Activated naive CD8-positive, alpha-beta T cell treated with anti-CD3 and anti-CD28 coated beads, Interleukin-2, amount 10 ng/mL, durations not matched to agents 7 days and 5 days (primary cell): ENCODE data around the gene TNIK. TPM values are rescaled to one million over a fixed set of nuclear protein-coding genes. Genes with fewer than 3 reads are reported as not detected.
A peak's percentile ranks its signal among the peaks of the same experiment; 100 is the strongest.
"Not testable (repeated sequence)": the region's sequence is repeated elsewhere in the genome, so short reads cannot be mapped to it uniquely, and the experiment has no call there.

Experiments
- ATAC-seq: fragments of 150-1000 bp; cut with Tn5 transposase; one replicate; pipeline ENCODE4 v1.10.0; 2021; ENCODE audit warnings: low read depth, moderate library complexity
- POLR2A ChIA-PET: fragments of 350-600 bp; sonication (Branson Sonifier 250); formaldehyde crosslinking; loops from one replicate; lab custom pipeline; 2021; ENCODE audit warnings: antibody characterized with exemption; lab: Charles Lee
- DNase-seq: peaks from one replicate; pipeline ENCODE4 v3.0.0; 2021
- H3K27ac Mint-ChIP-seq: one replicate; pipeline ENCODE4 v1.8.0; 2022; ENCODE audit warnings: mild to moderate bottlenecking, mixed read lengths
- H3K27me3 Mint-ChIP-seq: one replicate; pipeline ENCODE4 v1.8.0; 2022; ENCODE audit warnings: mild to moderate bottlenecking, moderate library complexity, mixed read lengths
- H3K36me3 Mint-ChIP-seq: one replicate; pipeline ENCODE4 v1.8.0; 2021; ENCODE audit warnings: mild to moderate bottlenecking, mixed read lengths
- H3K4me1 Mint-ChIP-seq: one replicate; pipeline ENCODE4 v1.8.0; 2021; ENCODE audit warnings: mixed read lengths
- H3K4me3 Mint-ChIP-seq: one replicate; pipeline ENCODE4 v1.8.0; 2022; ENCODE audit warnings: mild to moderate bottlenecking, moderate library complexity, mixed read lengths
- H3K9me3 Mint-ChIP-seq: one replicate; pipeline ENCODE4 v1.8.0; 2021; ENCODE audit warnings: mixed read lengths
- total RNA-seq, 2 experiments: library from RNA; stranded (reverse); gene quantifications; one replicate each; pipeline ENCODE4 v1.2.3, GENCODE V29; 2021

Gene TNIK
- total RNA-seq, 2 experiments from 2014 or later = 47.6 to 52.7 TPM

- H3K9me3 Mint-ChIP-seq = no peaks in the 10 kb centered on the region
- H3K27ac Mint-ChIP-seq = no peak overlapping the region
- peaks cover 16% of the 10 kb centered on the region for H3K36me3 Mint-ChIP-seq
- H3K4me1 Mint-ChIP-seq = peaks cover 29% of the 10 kb centered on the region
- POLR2A ChIA-PET = interaction anchor here (0.6 to 1.6 kb wide), 2 partner anchors 21 to 41 kb away, joined by 3 to 4 read pairs; no protein-coding TSS in a partner anchor
- no peak for DNase-seq
- ATAC-seq = peak; percentile 66
- H3K4me3 Mint-ChIP-seq = no peak overlapping the region
- H3K27me3 Mint-ChIP-seq = no peaks in the 10 kb centered on the region
Measured at GRCh38 chr3:171248426-171249111, 211.6 kb downstream of the TNIK start.

GRCh38 chr3:171245796-171246765 lies 214.1 kb downstream of the TNIK start:
- no peaks in the 10 kb centered on the region for H3K9me3 Mint-ChIP-seq
- ATAC-seq (peak; percentile 40), DNase-seq (no peak)
- H3K36me3 Mint-ChIP-seq = peaks cover 6% of the 10 kb centered on the region
- POLR2A ChIA-PET = interaction anchor here (1.5 kb wide), 1 partner anchor 9 kb away, joined by 4 read pairs; no protein-coding TSS in a partner anchor
- H3K4me1 Mint-ChIP-seq = peaks cover 14% of the 10 kb centered on the region
- no peak overlapping the region for H3K4me3 Mint-ChIP-seq
- no peak overlapping the region for H3K27ac Mint-ChIP-seq
- no peaks in the 10 kb centered on the region for H3K27me3 Mint-ChIP-seq

GRCh38 chr3:171242951-171243350 lies 217.3 kb downstream of the TNIK start:
- Mint-ChIP-seq H3K4me1 (no peaks in the 10 kb centered on the region), H3K36me3 (peaks cover 2% of the 10 kb centered on the region), H3K27me3 (no peaks in the 10 kb centered on the region), H3K27ac (no peak overlapping the region), H3K9me3 (no peaks in the 10 kb centered on the region), H3K4me3 (no peak overlapping the region)
- DNase-seq (no peak), ATAC-seq (no peak)
- POLR2A ChIA-PET = no interaction called here

DNA sequence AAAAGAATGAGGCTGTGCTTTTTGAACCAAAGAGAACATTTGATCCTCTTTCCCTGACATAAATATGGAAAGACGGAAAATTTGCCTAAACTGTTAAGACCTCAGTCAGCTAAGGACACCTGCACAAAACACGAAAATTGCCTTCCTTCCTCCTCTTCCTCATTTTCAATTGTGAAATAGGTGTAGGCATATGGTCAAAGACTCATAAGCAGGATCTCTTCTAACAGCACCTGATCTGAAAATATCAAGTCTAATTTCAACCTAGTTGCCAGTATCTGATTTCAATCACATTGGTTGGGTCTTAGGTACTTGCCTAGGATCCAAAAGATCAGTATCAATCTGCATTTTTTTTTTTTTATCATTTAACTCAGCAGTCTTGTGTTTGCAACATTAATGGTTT lies 218.0 kb downstream of the TNIK start:
- Mint-ChIP-seq H3K27ac (no peak overlapping the region), H3K4me3 (no peak overlapping the region), H3K4me1 (no peaks in the 10 kb centered on the region), H3K36me3 (peaks cover 2% of the 10 kb centered on the region), H3K9me3 (no peaks in the 10 kb centered on the region), H3K27me3 (no peaks in the 10 kb centered on the region)
- POLR2A ChIA-PET = no interaction called here
- DNase-seq (no peak), ATAC-seq (no peak)

- H3K27ac Mint-ChIP-seq, H3K4me3 Mint-ChIP-seq, H3K4me1 Mint-ChIP-seq, H3K9me3 Mint-ChIP-seq, ATAC-seq, POLR2A ChIA-PET, H3K36me3 Mint-ChIP-seq, DNase-seq, H3K27me3 Mint-ChIP-seq: not testable (repeated sequence)
Measured at GRCh38 chr3:171241655-171242054, 218.6 kb downstream of the TNIK start.

- H3K27ac Mint-ChIP-seq = no peak overlapping the region
- no peak overlapping the region for H3K4me3 Mint-ChIP-seq
- H3K27me3 Mint-ChIP-seq = no peaks in the 10 kb centered on the region
- H3K4me1 Mint-ChIP-seq = no peaks in the 10 kb centered on the region
- DNase-seq (no peak), ATAC-seq (no peak)
- no peaks in the 10 kb centered on the region for H3K9me3 Mint-ChIP-seq
- H3K36me3 Mint-ChIP-seq = peaks cover 7% of the 10 kb centered on the region
- POLR2A ChIA-PET = no interaction called here
Measured at GRCh38 chr3:171240504-171240835, 219.7 kb downstream of the TNIK start.

DNA sequence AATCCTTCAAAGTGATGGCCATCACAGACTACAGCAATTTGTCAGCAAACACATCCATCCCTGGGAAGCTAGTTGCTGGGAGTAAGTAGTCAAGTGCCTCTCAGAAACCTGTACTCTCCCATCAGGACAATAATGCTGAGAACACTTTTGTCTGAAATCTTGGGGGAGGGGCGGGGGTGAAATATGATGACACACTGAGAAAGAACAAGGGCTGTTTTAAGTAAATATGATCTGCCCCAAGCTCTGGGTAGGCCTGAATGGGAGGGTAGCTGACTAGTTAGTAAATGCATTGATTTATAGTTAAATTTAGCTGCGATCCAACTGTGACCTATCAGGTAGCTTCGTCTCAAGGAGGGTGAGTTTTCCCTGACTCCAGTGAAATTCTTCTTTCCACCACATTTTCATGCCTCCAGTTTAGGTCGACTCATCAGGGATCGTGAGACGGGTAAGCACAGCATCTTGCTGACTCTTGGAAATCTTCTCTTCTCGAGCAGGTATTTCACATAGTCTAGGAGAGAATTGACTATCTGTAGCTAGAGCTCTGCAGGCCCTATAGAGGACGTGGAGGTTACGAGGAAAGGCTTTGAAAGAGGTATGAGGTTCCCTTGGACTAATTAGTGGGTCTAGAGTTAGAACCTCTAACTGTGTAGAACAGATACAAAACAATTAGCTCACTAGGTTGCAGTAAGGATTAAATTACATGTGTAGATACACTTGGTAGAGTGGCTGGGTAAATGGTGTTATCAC lies 220.3 kb downstream of the TNIK start:
- no peak overlapping the region for H3K4me3 Mint-ChIP-seq
- peaks cover 2% of the 10 kb centered on the region for H3K4me1 Mint-ChIP-seq
- H3K27me3 Mint-ChIP-seq = no peaks in the 10 kb centered on the region
- H3K9me3 Mint-ChIP-seq = no peaks in the 10 kb centered on the region
- no peak overlapping the region for H3K27ac Mint-ChIP-seq
- POLR2A ChIA-PET = no interaction called here
- H3K36me3 Mint-ChIP-seq = peaks cover 10% of the 10 kb centered on the region
- ATAC-seq (no peak), DNase-seq (no peak)

DNA sequence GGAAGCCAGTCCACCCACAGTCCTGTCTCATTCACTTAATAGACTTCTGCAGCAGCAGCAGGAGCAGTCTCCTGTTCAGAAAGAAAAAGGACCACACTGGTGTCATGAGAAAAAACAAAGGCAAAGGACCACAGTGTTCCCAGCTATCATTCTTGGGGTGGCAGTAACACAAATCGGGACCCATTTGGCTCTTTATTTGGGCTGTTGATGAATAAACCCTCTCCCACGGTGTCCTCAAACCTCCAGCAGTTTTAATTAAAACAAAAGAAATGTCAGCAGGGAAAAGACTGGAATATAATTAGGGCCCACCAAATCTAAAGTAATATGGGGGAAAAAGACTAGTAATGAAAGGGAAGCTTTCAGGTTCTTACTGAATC lies 223.2 kb downstream of the TNIK start:
- POLR2A ChIA-PET = no interaction called here
- H3K36me3 Mint-ChIP-seq = peaks cover 21% of the 10 kb centered on the region
- peaks cover 3% of the 10 kb centered on the region for H3K9me3 Mint-ChIP-seq
- ATAC-seq (no peak), DNase-seq (no peak)
- no peak overlapping the region for H3K4me3 Mint-ChIP-seq
- H3K27ac Mint-ChIP-seq = no peak overlapping the region
- H3K27me3 Mint-ChIP-seq = no peaks in the 10 kb centered on the region
- peaks cover 15% of the 10 kb centered on the region for H3K4me1 Mint-ChIP-seq

- H3K27ac Mint-ChIP-seq = no peak overlapping the region
- DNase-seq (no peak), ATAC-seq (no peak)
- no peaks in the 10 kb centered on the region for H3K27me3 Mint-ChIP-seq
- H3K4me1 Mint-ChIP-seq = peaks cover 16% of the 10 kb centered on the region
- H3K9me3 Mint-ChIP-seq = peaks cover 3% of the 10 kb centered on the region
- POLR2A ChIA-PET = no interaction called here
- no peak overlapping the region for H3K4me3 Mint-ChIP-seq
- H3K36me3 Mint-ChIP-seq = peaks cover 19% of the 10 kb centered on the region
Measured at GRCh38 chr3:171236265-171237008, 223.8 kb downstream of the TNIK start.

GRCh38 chr3:171234298-171235010 lies 225.8 kb downstream of the TNIK start:
- H3K4me1 Mint-ChIP-seq = peaks cover 25% of the 10 kb centered on the region
- POLR2A ChIA-PET = no interaction called here
- H3K36me3 Mint-ChIP-seq = peaks cover 19% of the 10 kb centered on the region
- H3K27ac Mint-ChIP-seq = no peak overlapping the region
- DNase-seq (no peak), ATAC-seq (no peak)
- H3K4me3 Mint-ChIP-seq = no peak overlapping the region
- no peaks in the 10 kb centered on the region for H3K27me3 Mint-ChIP-seq
- peaks cover 3% of the 10 kb centered on the region for H3K9me3 Mint-ChIP-seq

- H3K9me3 Mint-ChIP-seq = peaks cover 5% of the 10 kb centered on the region
- H3K36me3 Mint-ChIP-seq = peaks cover 28% of the 10 kb centered on the region
- DNase-seq = no peak
- peaks cover 30% of the 10 kb centered on the region for H3K4me1 Mint-ChIP-seq
- no peak for ATAC-seq
- no peaks in the 10 kb centered on the region for H3K27me3 Mint-ChIP-seq
- H3K4me3 Mint-ChIP-seq = no peak overlapping the region
- POLR2A ChIA-PET = no interaction called here
- no peak overlapping the region for H3K27ac Mint-ChIP-seq
Measured at GRCh38 chr3:171231361-171231760, 228.8 kb downstream of the TNIK start.

DNA sequence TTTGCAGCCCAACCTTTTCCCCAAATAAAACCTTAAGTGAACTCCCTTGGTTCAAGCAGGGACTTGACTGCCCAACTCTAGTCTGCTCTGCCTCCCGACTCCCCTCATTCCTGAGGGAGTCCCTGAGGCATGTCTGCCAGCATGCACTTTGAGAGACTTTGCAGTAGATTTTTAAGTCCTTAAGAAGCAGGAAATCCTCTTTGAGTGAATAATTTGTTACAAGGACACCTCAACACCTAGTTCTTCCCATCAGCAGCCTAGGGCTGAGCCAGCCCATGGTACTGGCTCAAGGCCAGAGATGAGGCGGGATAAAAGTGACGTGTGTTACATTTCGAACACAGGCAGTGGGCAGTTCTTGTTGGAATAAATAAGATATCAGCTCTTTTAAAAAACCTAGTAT lies 229.3 kb downstream of the TNIK start:
- ATAC-seq (no peak), DNase-seq (no peak)
- peak overlapping the region; percentile 35 for H3K27ac Mint-ChIP-seq
- no peak overlapping the region for H3K4me3 Mint-ChIP-seq
- H3K4me1 Mint-ChIP-seq = peaks cover 30% of the 10 kb centered on the region
- POLR2A ChIA-PET = no interaction called here
- no peaks in the 10 kb centered on the region for H3K27me3 Mint-ChIP-seq
- peaks cover 30% of the 10 kb centered on the region for H3K36me3 Mint-ChIP-seq
- H3K9me3 Mint-ChIP-seq = peaks cover 9% of the 10 kb centered on the region
